HEK293T (cell line): ENCODE results near the gene TBC1D22A.

ENCODE experiments used
- ARNT ChIP-seq: fragments of 450-650 bp; IDR thresholded peaks from 2 replicates; pipeline ENCODE4 v1.6.1; 2017; ENCODE audit warnings: mild to moderate bottlenecking
- BHLHE40 ChIP-seq: fragments of 450-650 bp; IDR thresholded peaks from 2 replicates; pipeline ENCODE4 v1.6.1; 2016; ENCODE audit warnings: mild to moderate bottlenecking, moderate library complexity, borderline replicate concordance
- ELF4 ChIP-seq: fragments of 450-650 bp; IDR thresholded peaks from 2 replicates; pipeline ENCODE4 v1.6.1; 2017; ENCODE audit warnings: antibody characterized with exemption
- FOXK2 ChIP-seq: fragments of 450-650 bp; IDR thresholded peaks from 2 replicates; pipeline ENCODE4 v1.6.1; 2016; ENCODE audit warnings: mild to moderate bottlenecking
- FOXM1 ChIP-seq: fragments of 450-650 bp; IDR thresholded peaks from 2 replicates; pipeline ENCODE4 v1.6.1; 2017; ENCODE audit warnings: mild to moderate bottlenecking, borderline replicate concordance
- HDGF ChIP-seq: fragments of 450-650 bp; IDR thresholded peaks from 2 replicates; pipeline ENCODE4 v1.6.1; 2017; ENCODE audit warnings: antibody characterized with exemption, borderline replicate concordance
- LEF1 ChIP-seq: fragments of 450-650 bp; IDR thresholded peaks from 2 replicates; pipeline ENCODE4 v1.6.1; 2017; ENCODE audit warnings: mild to moderate bottlenecking, borderline replicate concordance
- NFRKB ChIP-seq: fragments of 450-650 bp; IDR thresholded peaks from 2 replicates; pipeline ENCODE4 v1.6.1; 2016; ENCODE audit warnings: mild to moderate bottlenecking, moderate library complexity
- PKNOX1 ChIP-seq: fragments of 450-650 bp; IDR thresholded peaks from 2 replicates; pipeline ENCODE4 v1.6.1; 2016
- SP1 ChIP-seq: fragments of 450-650 bp; IDR thresholded peaks from 2 replicates; pipeline ENCODE4 v1.6.1; 2017
- TARDBP ChIP-seq: fragments of 450-650 bp; IDR thresholded peaks from 2 replicates; pipeline ENCODE4 v1.6.1; 2016
- ZNF384 ChIP-seq: fragments of 450-650 bp; IDR thresholded peaks from 2 replicates; pipeline ENCODE4 v1.6.1; 2016

GRCh38 chr22:46834021-46834737, 71.7 kb downstream of the TBC1D22A start:
- TF ChIP-seq FOXK2 (no peak), ZNF384 (no peak), PKNOX1 (no peak), FOXM1 (no peak), BHLHE40 (no peak), ARNT (no peak), HDGF (no peak), LEF1 (no peak), SP1 (no peak), ELF4 (no peak), TARDBP (no peak), NFRKB (no peak)
